HepG2 (cell line): ENCODE measurements around the gene TBX6. TPM values are rescaled to one million over a fixed set of nuclear protein-coding genes. Genes with fewer than 3 reads are reported as not detected.

Experiments
- GPN1 ChIP-seq: sonication (generic); formaldehyde crosslinking; IDR thresholded peaks from 2 replicates; pipeline ENCODE4 v1.5.1; 2020; ENCODE audit warnings: missing genetic modification reagents, borderline replicate concordance
- POLR2G ChIP-seq: fragments of 200-400 bp; formaldehyde crosslinking; IDR thresholded peaks from 2 replicates; pipeline ENCODE4 v1.6.1; 2018; ENCODE audit warnings: mild to moderate bottlenecking, low read depth, low read length, moderate library complexity
- PRMT3 ChIP-seq: sonication (generic); formaldehyde crosslinking; IDR thresholded peaks from 2 replicates; pipeline ENCODE4 v1.8.1; 2022; ENCODE audit warnings: low read depth, mild to moderate bottlenecking, moderate library complexity, missing genetic modification reagents, borderline replicate concordance
- RFX1 ChIP-seq: fragments of 450-650 bp; IDR thresholded peaks from 2 replicates; pipeline ENCODE4 v1.6.1; 2017
- RXRA ChIP-seq: sonication (generic); formaldehyde crosslinking; IDR thresholded peaks from 2 replicates; pipeline ENCODE4 v1.5.1; 2020; ENCODE audit warnings: missing genetic modification reagents
- SMYD3 ChIP-seq: sonication (generic); formaldehyde crosslinking; IDR thresholded peaks from 2 replicates; pipeline ENCODE4 v1.8.1; 2023; ENCODE audit warnings: mild to moderate bottlenecking, missing genetic modification reagents
- THYN1 ChIP-seq: sonication (generic); formaldehyde crosslinking; IDR thresholded peaks from 2 replicates; pipeline ENCODE4 v1.8.1; 2023; ENCODE audit warnings: low read depth, mild to moderate bottlenecking, moderate library complexity, missing genetic modification reagents, borderline replicate concordance
- ZNF501 ChIP-seq: sonication (generic); formaldehyde crosslinking; IDR thresholded peaks from 2 replicates; pipeline ENCODE4 v1.5.1; 2020; ENCODE audit warnings: mild to moderate bottlenecking, moderate library complexity, missing genetic modification reagents
- ZNF607 ChIP-seq: sonication (generic); formaldehyde crosslinking; IDR thresholded peaks from 2 replicates; pipeline ENCODE4 v1.5.1; 2020; ENCODE audit warnings: missing genetic modification reagents, mild to moderate bottlenecking, borderline replicate concordance
- ZNF660 ChIP-seq: sonication (generic); formaldehyde crosslinking; IDR thresholded peaks from 2 replicates; pipeline ENCODE4 v1.5.1; 2020; ENCODE audit warnings: mild to moderate bottlenecking, low read depth, missing genetic modification reagents, borderline replicate concordance
- ZNF737 ChIP-seq: sonication (generic); formaldehyde crosslinking; IDR thresholded peaks from 2 replicates; pipeline ENCODE4 v1.5.0; 2020; ENCODE audit warnings: missing genetic modification reagents, mild to moderate bottlenecking, borderline replicate concordance
- ZNF75D ChIP-seq: sonication (generic); formaldehyde crosslinking; IDR thresholded peaks from 2 replicates; pipeline ENCODE4 v1.8.1; 2023; ENCODE audit warnings: missing genetic modification reagents, mild to moderate bottlenecking, borderline replicate concordance
- polyA plus RNA-seq, 8 experiments: library from polyadenylated mRNA; depleted of rRNA in 3 of 8; stranded (reverse) in 7 of 8; unstranded in 1 of 8; fragments of >200 nt; fragmentation: Illumina TruSeq in 4 of 8; extraction: Trizol in 4 of 8; gene quantifications; 2 replicates each; pipeline versions ENCODE4 v1.2.1 to v1.2.3, GENCODE V29; 2011 to 2016; ENCODE audit warnings: low read depth in 4 of 8, missing spikeins in 1 of 8, mixed read lengths in 1 of 8; ENCODE audit not compliant: insufficient read depth in 1 of 8
- total RNA-seq, 5 experiments: library from RNA; depleted of rRNA; stranded (reverse); fragments of >200 nt; fragmentation: Illumina TruSeq; extraction: Trizol; gene quantifications; 2 replicates each; pipeline ENCODE4 v1.2.3, GENCODE V29; 2016; ENCODE audit warnings: low read depth in 1 of 5
- TF ChIP-seq, protein P1 (sequence below): sonication (generic); formaldehyde crosslinking; IDR thresholded peaks from 2 replicates; pipeline ENCODE4 v1.8.1; 2023; ENCODE audit warnings: mild to moderate bottlenecking, inconsistent platforms, moderate library complexity, missing genetic modification reagents, borderline replicate concordance
- TF ChIP-seq, protein P2 (sequence below): IDR thresholded peaks from 2 replicates; pipeline ENCODE4 v1.6.1; 2016; ENCODE audit warnings: missing compliant biosample characterization, missing genetic modification reagents, borderline replicate concordance
- TF ChIP-seq, protein P3 (sequence below): sonication (generic); formaldehyde crosslinking; IDR thresholded peaks from 2 replicates; pipeline ENCODE4 v1.8.1; 2023; ENCODE audit warnings: missing genetic modification reagents, inconsistent platforms, borderline replicate concordance
- TF ChIP-seq, protein P4 (sequence below): fragments of 450-650 bp; IDR thresholded peaks from 2 replicates; pipeline ENCODE4 v1.6.1; 2017; ENCODE audit warnings: mild to moderate bottlenecking
- TF ChIP-seq, protein P5 (sequence below): sonication (generic); formaldehyde crosslinking; IDR thresholded peaks from 2 replicates; pipeline ENCODE4 v1.4.0; 2020; ENCODE audit warnings: missing genetic modification reagents
- TF ChIP-seq, protein P6 (sequence below): sonication (generic); formaldehyde crosslinking; IDR thresholded peaks from 2 replicates; pipeline ENCODE4 v1.5.0; 2020; ENCODE audit warnings: missing genetic modification reagents

Gene TBX6
- total and polyA plus RNA-seq, 2 of the 13 experiments (the other 11 are each of a cell fraction or from before 2014, with no cell fraction given), result 0.24 to 0.42 TPM

GRCh38 chr16:30065943-30066760, 25.6 kb downstream of the TBX6 start (continued):
- TF ChIP-seq ZNF607 (CRISPR knock-in tag) (no peak; the same call in 1 of the 2 replicates), RFX1 (no peak), THYN1 (CRISPR knock-in tag) (no peak), POLR2G (peak; percentile 23; the same call in 1 of the 2 replicates), ZNF501 (CRISPR knock-in tag) (no peak; the same call in 1 of the 2 replicates), RXRA (no peak), ZNF737 (CRISPR knock-in tag) (no peak; the same call in 1 of the 2 replicates), ZNF660 (CRISPR knock-in tag) (no peak), ZNF75D (CRISPR knock-in tag) (peak; percentile 80; the same call in 1 of the 2 replicates), PRMT3 (CRISPR knock-in tag) (no peak), GPN1 (CRISPR knock-in tag) (no peak), SMYD3 (CRISPR knock-in tag) (no peak)
- TF ChIP-seq, protein P1, sequence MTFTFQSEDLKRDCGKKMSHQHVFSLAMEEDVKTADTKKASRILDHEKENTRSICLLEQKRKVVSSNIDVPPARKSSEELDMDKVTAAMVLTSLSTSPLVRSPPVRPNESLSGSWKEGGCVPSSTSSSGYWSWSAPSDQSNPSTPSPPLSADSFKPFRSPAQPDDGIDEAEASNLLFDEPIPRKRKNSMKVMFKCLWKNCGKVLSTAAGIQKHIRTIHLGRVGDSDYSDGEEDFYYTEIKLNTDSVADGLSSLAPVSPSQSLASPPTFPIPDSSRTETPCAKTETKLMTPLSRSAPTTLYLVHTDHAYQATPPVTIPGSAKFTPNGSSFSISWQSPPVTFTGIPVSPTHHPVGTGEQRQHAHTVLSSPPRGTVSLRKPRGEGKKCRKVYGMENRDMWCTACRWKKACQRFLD, result no peak
- TF ChIP-seq, protein P2, sequence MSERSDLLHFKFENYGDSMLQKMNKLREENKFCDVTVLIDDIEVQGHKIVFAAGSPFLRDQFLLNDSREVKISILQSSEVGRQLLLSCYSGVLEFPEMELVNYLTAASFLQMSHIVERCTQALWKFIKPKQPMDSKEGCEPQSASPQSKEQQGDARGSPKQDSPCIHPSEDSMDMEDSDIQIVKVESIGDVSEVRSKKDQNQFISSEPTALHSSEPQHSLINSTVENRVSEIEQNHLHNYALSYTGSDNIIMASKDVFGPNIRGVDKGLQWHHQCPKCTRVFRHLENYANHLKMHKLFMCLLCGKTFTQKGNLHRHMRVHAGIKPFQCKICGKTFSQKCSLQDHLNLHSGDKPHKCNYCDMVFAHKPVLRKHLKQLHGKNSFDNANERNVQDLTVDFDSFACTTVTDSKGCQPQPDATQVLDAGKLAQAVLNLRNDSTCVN (CRISPR knock-in tag), result no peak
- TF ChIP-seq, protein P3, sequence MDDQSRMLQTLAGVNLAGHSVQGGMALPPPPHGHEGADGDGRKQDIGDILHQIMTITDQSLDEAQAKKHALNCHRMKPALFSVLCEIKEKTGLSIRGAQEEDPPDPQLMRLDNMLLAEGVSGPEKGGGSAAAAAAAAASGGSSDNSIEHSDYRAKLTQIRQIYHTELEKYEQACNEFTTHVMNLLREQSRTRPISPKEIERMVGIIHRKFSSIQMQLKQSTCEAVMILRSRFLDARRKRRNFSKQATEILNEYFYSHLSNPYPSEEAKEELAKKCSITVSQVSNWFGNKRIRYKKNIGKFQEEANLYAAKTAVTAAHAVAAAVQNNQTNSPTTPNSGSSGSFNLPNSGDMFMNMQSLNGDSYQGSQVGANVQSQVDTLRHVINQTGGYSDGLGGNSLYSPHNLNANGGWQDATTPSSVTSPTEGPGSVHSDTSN (CRISPR knock-in tag), result no peak
- TF ChIP-seq, protein P4, sequence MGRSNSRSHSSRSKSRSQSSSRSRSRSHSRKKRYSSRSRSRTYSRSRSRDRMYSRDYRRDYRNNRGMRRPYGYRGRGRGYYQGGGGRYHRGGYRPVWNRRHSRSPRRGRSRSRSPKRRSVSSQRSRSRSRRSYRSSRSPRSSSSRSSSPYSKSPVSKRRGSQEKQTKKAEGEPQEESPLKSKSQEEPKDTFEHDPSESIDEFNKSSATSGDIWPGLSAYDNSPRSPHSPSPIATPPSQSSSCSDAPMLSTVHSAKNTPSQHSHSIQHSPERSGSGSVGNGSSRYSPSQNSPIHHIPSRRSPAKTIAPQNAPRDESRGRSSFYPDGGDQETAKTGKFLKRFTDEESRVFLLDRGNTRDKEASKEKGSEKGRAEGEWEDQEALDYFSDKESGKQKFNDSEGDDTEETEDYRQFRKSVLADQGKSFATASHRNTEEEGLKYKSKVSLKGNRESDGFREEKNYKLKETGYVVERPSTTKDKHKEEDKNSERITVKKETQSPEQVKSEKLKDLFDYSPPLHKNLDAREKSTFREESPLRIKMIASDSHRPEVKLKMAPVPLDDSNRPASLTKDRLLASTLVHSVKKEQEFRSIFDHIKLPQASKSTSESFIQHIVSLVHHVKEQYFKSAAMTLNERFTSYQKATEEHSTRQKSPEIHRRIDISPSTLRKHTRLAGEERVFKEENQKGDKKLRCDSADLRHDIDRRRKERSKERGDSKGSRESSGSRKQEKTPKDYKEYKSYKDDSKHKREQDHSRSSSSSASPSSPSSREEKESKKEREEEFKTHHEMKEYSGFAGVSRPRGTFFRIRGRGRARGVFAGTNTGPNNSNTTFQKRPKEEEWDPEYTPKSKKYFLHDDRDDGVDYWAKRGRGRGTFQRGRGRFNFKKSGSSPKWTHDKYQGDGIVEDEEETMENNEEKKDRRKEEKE, result no peak
- TF ChIP-seq, protein P5, sequence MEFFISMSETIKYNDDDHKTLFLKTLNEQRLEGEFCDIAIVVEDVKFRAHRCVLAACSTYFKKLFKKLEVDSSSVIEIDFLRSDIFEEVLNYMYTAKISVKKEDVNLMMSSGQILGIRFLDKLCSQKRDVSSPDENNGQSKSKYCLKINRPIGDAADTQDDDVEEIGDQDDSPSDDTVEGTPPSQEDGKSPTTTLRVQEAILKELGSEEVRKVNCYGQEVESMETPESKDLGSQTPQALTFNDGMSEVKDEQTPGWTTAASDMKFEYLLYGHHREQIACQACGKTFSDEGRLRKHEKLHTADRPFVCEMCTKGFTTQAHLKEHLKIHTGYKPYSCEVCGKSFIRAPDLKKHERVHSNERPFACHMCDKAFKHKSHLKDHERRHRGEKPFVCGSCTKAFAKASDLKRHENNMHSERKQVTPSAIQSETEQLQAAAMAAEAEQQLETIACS, result no peak
- TF ChIP-seq, protein P6, sequence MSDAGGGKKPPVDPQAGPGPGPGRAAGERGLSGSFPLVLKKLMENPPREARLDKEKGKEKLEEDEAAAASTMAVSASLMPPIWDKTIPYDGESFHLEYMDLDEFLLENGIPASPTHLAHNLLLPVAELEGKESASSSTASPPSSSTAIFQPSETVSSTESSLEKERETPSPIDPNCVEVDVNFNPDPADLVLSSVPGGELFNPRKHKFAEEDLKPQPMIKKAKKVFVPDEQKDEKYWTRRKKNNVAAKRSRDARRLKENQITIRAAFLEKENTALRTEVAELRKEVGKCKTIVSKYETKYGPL (CRISPR knock-in tag), result no peak
